Esophagus squamous epithelium (tissue), 5 donors: ENCODE results near the gene GRID2. TPM values are rescaled to one million over a fixed set of nuclear protein-coding genes. Genes with fewer than 3 reads are reported as not detected.

Experiments used
- DNase-seq: peaks from one replicate; lab custom pipeline; 2025; lab: John Stamatoyannopoulos, UW
- H3K27ac ChIP-seq, 4 donors: fragments of 200-600 bp; sonication (generic); one replicate each; pipeline ENCODE4 v1.5.1; 2016 to 2019; ENCODE audit warnings: mild to moderate bottlenecking in 1 of 4
- H3K27me3 ChIP-seq, 4 donors: fragments of 200-600 bp; sonication (generic); 1 replicate in 3 of 4; 2 replicates in 1 of 4; pipeline versions ENCODE4 v1.5.1 to v1.6.0; 2017 to 2021; ENCODE audit warnings: antibody characterized with exemption in 1 of 4
- H3K36me3 ChIP-seq, 3 donors: fragments of 200-600 bp; sonication (generic); one replicate each; pipeline ENCODE4 v1.5.1; 2016 to 2019
- H3K4me1 ChIP-seq, 3 donors: fragments of 200-600 bp; sonication (generic); one replicate each; pipeline ENCODE4 v1.5.1; 2017 to 2019
- H3K4me3 ChIP-seq, 4 donors: fragments of 200-600 bp; sonication (generic); 1 replicate in 3 of 4; 2 replicates in 1 of 4; pipeline ENCODE4 v1.5.1; 2016 to 2019; ENCODE audit warnings: mild to moderate bottlenecking in 2 of 4, moderate library complexity in 1 of 4
- H3K9me3 ChIP-seq, 3 donors: fragments of 200-600 bp; sonication (generic); one replicate each; pipeline ENCODE4 v1.5.1; 2016 to 2019
- POLR2A ChIP-seq, 4 donors: fragments of 450-650 bp; IDR thresholded peaks; one replicate each; pipeline ENCODE4 v1.6.1; 2017; ENCODE audit warnings: antibody characterized with exemption in 4 of 4, mild to moderate bottlenecking in 4 of 4, moderate library complexity in 3 of 4
- WGBS, 2 donors: methylation state at CpG; one replicate each; pipeline ENCODE4 v1.1.5; 2018; 5-methylcytosine and 5-hydroxymethylcytosine counted together
- intact Hi-C: fragments of 100-400 bp; cut with DNase I; formaldehyde crosslinking; loops from one replicate; pipeline ENCODE4 v1.15.0; 2022
- total RNA-seq, 4 donors: library from RNA; depleted of rRNA; stranded (reverse); fragments of >200 nt; gene quantifications; one replicate each; pipeline ENCODE4 v1.1.0, GENCODE V29; 2016
- TF ChIP-seq, protein P1 (sequence below), 6 experiments: fragments of 450-650 bp in 4 of 6; fragments of 200-600 bp in 2 of 6; sonication (generic) in 2 of 6; IDR thresholded peaks; one replicate each; pipeline ENCODE4 v1.5.1; 2016 to 2019; ENCODE audit warnings: antibody characterized with exemption in 6 of 6, mild to moderate bottlenecking in 4 of 6, moderate library complexity in 4 of 6
- donor health status: DM: yes; HTN: yes; CAD: no.

The GRID2 gene
- total RNA-seq, 4 donors from 2014 or later, result not detected

DNA sequence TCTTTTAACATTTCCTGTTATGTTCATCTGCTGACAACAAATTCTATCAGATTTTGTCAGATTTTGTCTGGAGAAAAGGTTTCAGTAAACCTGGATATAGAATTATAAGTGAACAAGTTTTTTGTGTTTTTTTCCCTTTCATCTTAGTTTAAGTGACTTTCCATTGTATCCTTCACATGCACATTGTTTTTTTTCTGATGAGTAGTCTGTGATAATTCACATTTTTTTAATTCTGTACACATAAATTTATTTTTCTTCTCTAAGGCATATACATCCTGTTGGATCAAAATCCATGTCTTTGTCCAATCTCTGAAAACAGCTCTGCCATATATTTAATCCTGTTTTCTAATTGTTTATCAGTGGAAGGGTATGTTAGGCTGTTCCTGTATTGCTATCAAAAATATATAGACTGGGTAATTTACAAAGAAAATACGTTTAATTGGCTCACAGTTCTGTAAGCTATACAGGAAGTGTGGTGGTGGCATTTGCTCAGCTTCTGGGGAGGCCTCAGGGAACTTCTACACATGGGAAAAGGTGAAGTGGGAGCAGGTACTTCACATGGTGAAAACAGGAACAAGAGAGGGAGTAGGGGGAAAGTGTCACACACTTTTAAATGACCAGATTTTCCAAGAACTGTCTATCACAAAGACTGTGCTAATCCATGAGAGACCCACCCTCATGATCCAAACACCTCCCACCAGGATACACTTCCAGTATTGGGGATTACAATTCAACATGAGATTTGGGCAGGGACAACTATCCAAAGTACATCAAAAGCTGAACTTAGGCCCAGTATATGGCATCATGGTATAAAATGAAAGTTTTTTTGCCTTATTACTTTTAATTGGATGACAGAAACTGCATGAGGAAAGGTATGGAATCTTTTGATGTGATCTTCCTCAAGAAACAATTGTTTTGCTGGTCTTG, 45.6 kb upstream of the GRID2 start:
- peaks cover 0 to 5% (median 0%) of the 10 kb centered on the region in 3 donors for H3K9me3 ChIP-seq
- 8 to 23% methylated on average over 1 of the region's 1 CpG for WGBS, 2 donors
- no peaks in the 10 kb centered on the region for H3K27me3 ChIP-seq
- DNase-seq, result no peak
- no peak overlapping the region for H3K27ac ChIP-seq
- TF ChIP-seq, protein P1, sequence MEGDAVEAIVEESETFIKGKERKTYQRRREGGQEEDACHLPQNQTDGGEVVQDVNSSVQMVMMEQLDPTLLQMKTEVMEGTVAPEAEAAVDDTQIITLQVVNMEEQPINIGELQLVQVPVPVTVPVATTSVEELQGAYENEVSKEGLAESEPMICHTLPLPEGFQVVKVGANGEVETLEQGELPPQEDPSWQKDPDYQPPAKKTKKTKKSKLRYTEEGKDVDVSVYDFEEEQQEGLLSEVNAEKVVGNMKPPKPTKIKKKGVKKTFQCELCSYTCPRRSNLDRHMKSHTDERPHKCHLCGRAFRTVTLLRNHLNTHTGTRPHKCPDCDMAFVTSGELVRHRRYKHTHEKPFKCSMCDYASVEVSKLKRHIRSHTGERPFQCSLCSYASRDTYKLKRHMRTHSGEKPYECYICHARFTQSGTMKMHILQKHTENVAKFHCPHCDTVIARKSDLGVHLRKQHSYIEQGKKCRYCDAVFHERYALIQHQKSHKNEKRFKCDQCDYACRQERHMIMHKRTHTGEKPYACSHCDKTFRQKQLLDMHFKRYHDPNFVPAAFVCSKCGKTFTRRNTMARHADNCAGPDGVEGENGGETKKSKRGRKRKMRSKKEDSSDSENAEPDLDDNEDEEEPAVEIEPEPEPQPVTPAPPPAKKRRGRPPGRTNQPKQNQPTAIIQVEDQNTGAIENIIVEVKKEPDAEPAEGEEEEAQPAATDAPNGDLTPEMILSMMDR (IDR thresholded peaks at IDR 0.05), result no peak
- TF ChIP-seq POLR2A (IDR thresholded peaks at IDR 0.05), result no peak
- no peaks in the 10 kb centered on the region for H3K4me1 ChIP-seq
- intact Hi-C loops, result no loop called here
- H3K4me3 ChIP-seq, result no peak overlapping the region
- H3K36me3 ChIP-seq, result no peaks in the 10 kb centered on the region

- Histone ChIP-seq H3K36me3 (no peaks in the 10 kb centered on the region), H3K27me3 (no peaks in the 10 kb centered on the region), H3K9me3 (no peaks in the 10 kb centered on the region), H3K4me1 (no peaks in the 10 kb centered on the region), H3K27ac (no peak overlapping the region), H3K4me3 (no peak overlapping the region)
- DNase-seq, result no peak
- WGBS, 2 donors, result 85 to 86% methylated on average over 2 of the region's 2 CpGs
- intact Hi-C loops, result no loop called here
- TF ChIP-seq, protein P1 (IDR thresholded peaks at IDR 0.05), result no peak
- no peak for TF ChIP-seq POLR2A (IDR thresholded peaks at IDR 0.05)
Observed at GRCh38 chr4:92261256-92261655, 42.5 kb upstream of the GRID2 start.

- TF ChIP-seq POLR2A (IDR thresholded peaks at IDR 0.05), result no peak
- TF ChIP-seq, protein P1 (IDR thresholded peaks at IDR 0.05), result no peak
- Histone ChIP-seq H3K36me3 (no peaks in the 10 kb centered on the region), H3K9me3 (no peaks in the 10 kb centered on the region), H3K27me3 (no peaks in the 10 kb centered on the region), H3K4me3 (no peak overlapping the region), H3K4me1 (no peaks in the 10 kb centered on the region), H3K27ac (no peak overlapping the region)
- WGBS, 2 donors, result 72 to 73% methylated on average over 2 of the region's 2 CpGs
- intact Hi-C loops, result no loop called here
- DNase-seq, result no peak
Observed at GRCh38 chr4:92262371-92262770, 41.4 kb upstream of the GRID2 start.

- TF ChIP-seq POLR2A (IDR thresholded peaks at IDR 0.05), result no peak
- TF ChIP-seq, protein P1 (IDR thresholded peaks at IDR 0.05), result no peak
- 74 to 86% methylated on average over 2 of the region's 2 CpGs for WGBS, 2 donors
- H3K9me3 ChIP-seq, result no peaks in the 10 kb centered on the region
- no peak overlapping the region for H3K4me3 ChIP-seq
- intact Hi-C loops, result no loop called here
- H3K27me3 ChIP-seq, result no peaks in the 10 kb centered on the region
- no peaks in the 10 kb centered on the region for H3K36me3 ChIP-seq
- DNase-seq, result no peak
- H3K27ac ChIP-seq, result no peak overlapping the region
- no peaks in the 10 kb centered on the region for H3K4me1 ChIP-seq
Observed at GRCh38 chr4:92263010-92263409, 40.8 kb upstream of the GRID2 start.

DNA sequence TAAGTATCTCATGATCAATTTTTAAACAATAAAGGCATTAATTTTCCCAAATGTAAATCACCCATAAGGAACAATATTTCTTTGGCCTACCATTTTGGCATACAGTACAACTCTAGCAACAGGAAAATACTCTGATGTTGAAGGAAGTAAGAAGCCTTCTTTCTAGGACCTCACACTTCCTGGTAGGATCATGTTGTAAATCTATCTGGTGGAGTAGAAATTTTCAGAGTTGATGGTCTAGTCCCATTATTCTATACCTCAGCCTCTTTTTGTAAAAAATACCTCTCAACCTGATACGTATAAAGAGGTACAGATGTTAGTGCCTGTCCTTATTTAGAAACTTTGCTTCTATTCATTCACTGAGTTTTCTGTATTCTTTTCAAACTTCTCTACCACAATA, 40.2 kb upstream of the GRID2 start:
- no peak overlapping the region for H3K4me3 ChIP-seq
- H3K36me3 ChIP-seq, result no peaks in the 10 kb centered on the region
- WGBS, 2 donors, result 85 to 94% methylated on average over 1 of the region's 1 CpG
- no peak for DNase-seq
- no peak overlapping the region for H3K27ac ChIP-seq
- intact Hi-C loops, result no loop called here
- no peaks in the 10 kb centered on the region for H3K9me3 ChIP-seq
- TF ChIP-seq, protein P1 (IDR thresholded peaks at IDR 0.05), result no peak
- TF ChIP-seq POLR2A (IDR thresholded peaks at IDR 0.05), result no peak
- no peaks in the 10 kb centered on the region for H3K4me1 ChIP-seq
- H3K27me3 ChIP-seq, result no peaks in the 10 kb centered on the region
